GM18951 (cell line): ENCODE measurements around the gene RTN4RL1.

ENCODE experiments used
- POLR2A ChIP-seq: IDR thresholded peaks from 4 replicates; pipeline ENCODE4 v1.6.1; 2011; ENCODE audit warnings: mild to moderate bottlenecking; ENCODE audit not compliant: insufficient read length, insufficient read depth; ENCODE audit errors: extremely low read depth
- in situ Hi-C: fragments of 300-500 bp; cut with MboI; formaldehyde crosslinking; loops from one replicate; pipeline ENCODE4 v1.12.0; 2022; ENCODE audit warnings: low sequenced_read_pairs, mixed read lengths, inconsistent platforms; ENCODE audit not compliant: unreplicated experiment

The RTN4RL1 gene

DNA sequence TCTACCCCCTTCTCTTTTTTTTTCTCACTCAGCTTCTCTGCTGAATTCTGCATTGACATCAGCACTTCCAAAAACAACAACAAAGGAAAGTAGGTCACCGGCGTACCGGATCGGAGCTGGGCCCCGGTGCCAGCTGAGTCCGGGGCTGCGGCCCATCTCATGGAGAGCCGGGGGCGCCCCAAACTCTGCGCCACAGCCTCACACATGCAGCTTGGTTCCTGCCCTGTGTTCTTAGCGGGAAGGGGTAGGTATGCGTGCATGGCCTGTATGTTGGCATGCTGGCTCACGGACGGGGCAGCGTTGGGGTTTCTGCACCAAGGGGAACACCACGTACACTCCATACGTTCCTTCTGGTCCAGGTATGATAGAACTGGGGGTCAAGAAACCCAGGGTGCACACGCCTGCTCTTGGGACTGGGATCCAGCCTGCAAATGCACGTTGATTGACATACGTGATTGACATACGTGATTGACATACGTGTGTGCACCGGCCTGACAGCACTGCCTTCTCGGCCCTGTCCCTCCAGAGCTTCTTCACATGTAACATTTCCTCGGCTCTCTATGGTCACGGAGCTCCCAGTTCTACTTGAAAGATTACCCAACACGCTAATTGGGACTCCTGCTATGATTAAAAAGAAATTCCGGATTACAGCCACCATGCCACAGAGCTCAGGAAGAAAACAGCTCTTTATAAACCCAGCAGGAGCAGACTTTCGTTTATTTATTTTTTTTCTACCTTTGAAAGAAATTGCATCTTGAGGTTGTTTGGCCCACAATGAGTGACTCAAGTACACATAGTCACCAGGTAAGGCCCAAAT is 106.6 kb downstream of the RTN4RL1 start:
- in situ Hi-C loops = no loop called here
- TF ChIP-seq POLR2A = no peak

DNA sequence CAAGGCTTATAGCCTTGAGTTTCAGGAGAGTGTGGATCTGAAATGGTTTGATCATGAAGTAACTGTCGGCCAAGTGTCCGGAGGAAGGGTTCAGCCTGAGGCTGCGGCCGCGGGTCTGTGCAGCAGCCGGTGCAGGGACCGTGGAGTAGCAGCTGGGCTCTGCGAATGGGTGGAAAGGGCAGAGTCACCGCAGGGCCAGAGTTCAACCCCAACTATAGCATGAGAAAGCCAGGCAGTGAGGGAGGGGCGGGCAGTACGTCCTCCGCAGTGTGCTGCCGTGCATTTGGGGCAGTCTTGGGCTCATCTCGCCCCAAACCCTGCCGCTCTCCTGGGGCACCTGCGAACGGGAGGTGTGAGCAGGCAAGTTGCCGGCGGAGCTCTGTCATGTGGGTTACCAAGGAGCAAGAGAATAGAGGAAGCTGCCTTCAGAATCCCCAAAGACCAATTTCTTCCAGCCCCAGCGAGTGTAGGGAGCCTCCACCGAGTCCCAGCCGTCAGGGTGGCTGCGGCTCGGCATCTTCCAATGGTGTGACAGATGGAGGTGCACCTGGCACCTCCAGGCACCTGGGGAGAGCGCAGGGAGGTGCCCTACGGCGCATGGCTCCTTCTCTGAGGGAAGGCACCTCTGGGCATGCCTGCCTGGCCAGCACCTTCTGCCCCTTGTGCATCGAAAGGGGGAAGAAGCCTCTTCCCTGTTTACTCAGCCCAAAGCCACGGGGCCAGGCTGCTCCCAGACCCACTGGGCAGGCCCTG is 108.0 kb downstream of the RTN4RL1 start:
- TF ChIP-seq POLR2A = no peak
- in situ Hi-C loops = no loop called here

DNA sequence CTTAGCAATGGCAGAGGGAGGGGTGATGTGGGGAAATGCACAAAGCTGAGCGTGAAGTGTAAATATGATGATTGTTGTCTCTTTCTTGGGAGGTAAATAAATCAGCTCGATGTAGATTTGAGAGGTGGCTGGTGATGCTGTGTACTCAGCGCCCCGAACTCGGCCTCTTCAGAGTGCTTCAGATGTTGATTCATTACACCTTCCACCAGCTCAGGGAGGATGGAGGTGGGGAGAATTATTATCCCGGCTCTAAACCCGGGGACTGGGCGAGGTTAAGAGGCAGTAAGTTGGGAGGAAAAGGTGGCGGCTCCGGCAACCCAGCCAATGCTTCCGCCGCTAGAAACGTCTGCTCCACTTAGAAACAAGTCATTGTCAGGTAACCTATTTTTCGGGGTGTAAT is 108.8 kb downstream of the RTN4RL1 start:
- TF ChIP-seq POLR2A = no peak
- in situ Hi-C loops = no loop called here

DNA sequence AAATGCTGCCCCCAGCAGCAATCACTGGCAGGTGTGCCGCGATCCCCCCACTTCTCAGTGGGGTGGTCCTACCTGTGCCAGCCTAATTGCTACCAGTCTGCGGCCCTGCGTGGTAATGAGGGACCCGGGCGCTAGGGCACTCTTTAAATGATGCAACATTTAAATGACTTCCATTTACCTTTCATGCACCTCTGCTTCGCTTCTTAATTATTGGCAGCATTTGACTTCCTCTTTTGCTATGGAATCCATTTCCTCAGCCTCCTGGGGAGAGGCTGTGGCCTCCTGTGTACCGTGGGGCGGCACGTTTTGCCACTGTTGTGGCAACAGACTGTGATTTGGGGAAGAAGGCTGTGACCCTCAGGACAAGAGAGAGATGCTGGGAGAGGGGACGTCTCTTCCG is 109.2 kb downstream of the RTN4RL1 start:
- in situ Hi-C loops = no loop called here

DNA sequence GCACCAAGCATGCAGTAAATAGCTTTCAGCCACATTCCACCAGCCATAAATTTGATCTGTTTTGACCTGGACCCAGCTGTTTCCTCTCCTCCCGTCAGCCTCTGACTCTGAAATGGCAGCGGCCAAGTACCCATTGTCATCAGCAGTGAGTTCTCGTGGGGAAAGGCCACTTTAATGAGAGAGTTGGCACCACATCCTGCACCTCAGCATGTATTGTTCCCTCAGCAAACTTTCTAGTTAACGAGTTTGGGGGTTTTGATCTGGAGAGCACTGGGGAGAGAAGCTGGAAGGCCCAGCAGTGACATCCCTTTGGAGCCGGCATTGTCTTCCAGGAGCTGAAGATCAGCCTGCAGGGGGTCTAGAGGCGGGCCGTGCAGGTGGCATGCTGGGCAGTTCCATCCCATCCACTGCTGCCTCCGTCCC is 110.5 kb downstream of the RTN4RL1 start:
- no peak for TF ChIP-seq POLR2A
- in situ Hi-C loops = no loop called here

More for the DNA sequence above, 109.2 kb downstream of the RTN4RL1 start:
- no peak for TF ChIP-seq POLR2A

DNA sequence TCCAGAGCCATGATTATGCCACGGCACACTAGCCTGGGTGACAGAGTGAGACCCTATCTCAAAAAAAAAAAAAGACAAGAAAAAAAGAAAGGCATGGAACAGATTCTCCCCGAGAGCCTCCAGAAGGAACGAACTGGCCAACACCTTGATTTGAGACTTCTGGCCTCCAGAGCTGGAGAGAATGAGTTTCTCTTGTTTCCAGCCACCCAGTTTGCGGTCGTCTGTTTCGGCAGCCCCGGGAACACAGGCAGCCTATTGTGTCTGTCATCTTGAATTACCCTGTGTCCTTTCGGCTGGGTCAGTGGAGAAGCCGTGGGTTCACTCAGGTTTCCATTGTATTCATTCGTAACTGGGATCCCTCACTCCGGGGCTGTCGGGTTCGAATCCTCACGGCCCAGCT is 111.4 kb downstream of the RTN4RL1 start:
- in situ Hi-C loops = no loop called here
- TF ChIP-seq POLR2A = no peak

DNA sequence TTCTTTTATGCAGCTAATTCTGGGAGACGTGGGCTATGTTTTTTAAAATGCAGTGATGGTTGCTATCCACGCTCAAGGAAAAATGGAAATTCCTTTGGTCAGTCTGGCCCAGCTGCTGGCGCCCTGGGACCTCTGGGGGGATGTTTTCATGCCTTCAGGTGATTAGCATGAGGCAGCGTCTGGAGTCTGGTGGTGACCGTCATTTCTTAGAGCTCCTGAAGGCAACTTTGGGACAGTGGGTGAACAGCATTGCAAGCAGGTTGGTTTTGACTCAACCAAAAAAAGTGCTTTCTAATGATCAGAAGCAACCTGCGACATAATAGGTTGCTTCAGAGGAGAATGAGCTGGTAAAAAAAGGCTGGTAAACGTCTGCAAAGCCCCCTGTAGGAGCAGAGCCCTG is 113.0 kb downstream of the RTN4RL1 start:
- in situ Hi-C loops = no loop called here
- no peak for TF ChIP-seq POLR2A

DNA sequence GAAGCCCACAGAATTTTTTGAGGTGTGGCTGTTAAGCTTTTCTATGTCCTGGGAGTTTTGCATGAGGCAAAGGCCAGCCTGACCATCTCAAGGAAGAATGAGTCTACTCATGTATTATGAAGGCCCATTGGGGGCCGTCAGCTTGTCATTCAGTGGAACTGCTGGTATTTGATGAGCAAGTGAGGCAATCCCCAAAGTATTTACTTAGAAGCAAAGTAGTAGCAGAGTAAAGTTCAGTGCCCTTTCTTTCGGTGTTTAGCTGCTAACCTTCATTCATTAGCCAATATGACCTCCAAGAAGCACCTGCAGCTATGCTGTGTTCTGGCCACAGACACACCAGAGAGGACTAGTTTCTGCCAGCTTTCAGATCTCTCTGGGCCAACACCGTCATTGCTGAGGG is 115.1 kb downstream of the RTN4RL1 start:
- no peak for TF ChIP-seq POLR2A
- in situ Hi-C loops = no loop called here

DNA sequence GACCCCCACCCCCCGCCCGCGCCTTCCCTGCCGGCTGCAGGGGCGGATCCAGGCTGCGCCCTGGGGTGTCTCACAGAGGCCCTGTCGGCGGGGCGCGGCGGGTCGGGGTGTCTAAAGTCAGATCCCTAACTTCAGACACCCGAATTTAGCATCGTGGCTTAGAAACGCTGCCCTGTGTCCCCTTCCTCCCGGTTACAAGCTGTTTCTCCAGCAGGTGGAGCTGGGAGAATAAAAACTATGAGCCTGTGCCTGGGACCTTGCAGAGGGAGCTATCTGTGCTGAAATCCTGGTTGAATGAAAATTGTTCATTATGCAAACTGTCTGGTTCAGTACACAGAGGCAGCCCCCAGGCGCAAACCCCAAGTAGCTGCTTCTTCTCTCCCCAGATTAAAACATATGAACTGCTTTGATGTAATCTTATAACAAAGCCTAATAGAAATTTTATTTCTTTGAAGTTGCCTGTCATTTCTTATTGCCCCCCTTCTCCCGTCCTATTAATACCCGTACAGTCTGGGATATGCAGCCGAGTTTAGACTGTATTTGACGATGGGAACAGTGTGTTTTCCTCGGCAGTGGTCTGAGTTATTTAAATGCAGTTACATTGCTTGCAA is 116.3 kb downstream of the RTN4RL1 start:
- in situ Hi-C loops = no loop called here
- no peak for TF ChIP-seq POLR2A

DNA sequence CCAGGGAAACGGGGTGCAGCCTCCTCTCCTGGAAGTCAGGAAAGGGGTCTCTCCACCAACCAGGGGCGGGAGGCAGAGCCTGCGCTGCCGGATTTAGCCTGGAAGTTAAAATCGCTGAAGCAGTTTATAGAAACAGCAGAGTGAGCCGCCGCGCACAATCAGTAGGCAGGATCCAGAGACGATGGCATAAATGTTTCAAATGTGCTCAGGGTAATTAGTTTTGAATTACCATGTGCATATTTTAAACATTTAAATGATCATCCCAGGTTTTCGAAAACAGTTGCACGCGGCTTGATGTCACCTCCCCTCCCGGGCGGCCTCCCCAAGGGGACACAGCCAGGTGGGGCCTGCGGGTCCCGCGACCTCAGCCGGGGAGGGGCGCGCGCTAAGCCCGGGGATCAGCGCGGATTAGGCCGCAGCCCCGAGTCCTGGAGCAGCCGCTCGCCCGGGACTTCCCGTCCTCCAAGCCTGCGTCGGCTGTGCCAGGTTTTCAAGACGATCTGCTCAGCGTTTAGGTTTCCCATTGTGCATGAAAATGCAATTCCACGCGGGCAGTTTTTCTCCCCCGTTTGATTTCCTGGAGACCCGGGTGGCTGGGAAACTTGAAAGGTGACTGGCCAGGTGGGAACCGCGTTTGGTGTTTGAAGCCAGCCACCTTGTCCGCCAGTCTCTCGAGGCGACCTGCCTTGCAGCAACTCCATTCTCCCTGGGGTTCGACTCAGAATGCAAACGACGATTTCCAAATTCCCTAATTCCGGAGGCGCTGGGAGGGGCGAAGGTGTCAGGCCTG is 117.0 kb downstream of the RTN4RL1 start:
- no peak for TF ChIP-seq POLR2A
- in situ Hi-C loops = no loop called here

DNA sequence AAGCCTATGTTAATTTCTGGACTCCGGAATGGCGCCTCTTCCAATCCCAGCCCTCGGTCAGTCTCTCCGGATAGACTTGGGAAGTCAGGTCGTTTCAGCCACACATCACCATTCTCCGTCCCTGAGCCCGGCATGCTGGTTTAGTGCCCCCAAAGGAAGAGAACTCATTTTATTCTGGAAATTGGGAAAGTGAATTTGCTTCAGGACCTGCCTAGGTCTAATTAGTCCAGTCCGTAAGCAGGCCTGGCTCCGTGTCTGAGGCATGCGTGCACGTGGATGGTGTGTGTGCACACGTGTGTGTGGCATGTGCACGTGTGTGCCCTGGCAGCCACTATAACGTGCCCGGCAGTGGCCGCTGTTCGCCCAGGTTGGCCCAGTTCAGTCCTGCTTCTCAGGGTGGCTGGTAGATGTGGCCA is 117.9 kb downstream of the RTN4RL1 start:
- no peak for TF ChIP-seq POLR2A
- in situ Hi-C loops = no loop called here

DNA sequence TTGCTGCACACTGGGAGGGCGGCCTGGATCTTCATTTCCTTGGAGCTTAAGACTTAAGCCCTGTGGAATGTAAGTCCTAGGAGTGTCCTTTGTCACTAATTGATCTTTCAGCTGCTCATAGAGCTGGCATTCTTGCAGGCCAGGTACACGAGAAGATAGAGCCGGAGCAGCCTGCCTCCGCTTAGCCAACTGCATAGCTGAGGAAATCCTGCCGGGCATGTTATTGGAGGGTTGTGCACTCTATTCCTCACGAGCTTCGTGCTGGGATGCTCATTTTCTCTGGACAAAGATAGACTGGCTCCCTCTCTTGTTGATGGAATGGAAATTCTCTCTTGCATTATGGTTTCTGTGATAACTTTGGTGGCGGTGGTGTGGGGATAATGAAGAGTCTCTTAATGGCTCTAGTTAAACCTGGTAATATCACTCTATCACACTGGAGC is 118.5 kb downstream of the RTN4RL1 start:
- in situ Hi-C loops = no loop called here
- no peak for TF ChIP-seq POLR2A
